ES-I3 (cell line): ENCODE results near the gene PTGDS.

Experiments used
- H3K36me3 ChIP-seq: 2 replicates; pipeline ENCODE4 v1.6.1; 2013; ENCODE audit warnings: mild to moderate bottlenecking, low read length, control low read depth, moderate library complexity; ENCODE audit not compliant: insufficient read depth
- H3K4me1 ChIP-seq: 2 replicates; pipeline ENCODE4 v1.6.1; 2013; ENCODE audit warnings: mild to moderate bottlenecking, control low read depth, low read length; ENCODE audit not compliant: insufficient read depth
- H3K9ac ChIP-seq: 2 replicates; pipeline ENCODE4 v1.6.1; 2013; ENCODE audit warnings: low read depth, mild to moderate bottlenecking, low read length, moderate library complexity
- H3K9me3 ChIP-seq: 2 replicates; pipeline ENCODE4 v1.6.1; 2013; ENCODE audit warnings: mild to moderate bottlenecking, low read length, moderate library complexity; ENCODE audit not compliant: control insufficient read depth, insufficient read depth

Gene PTGDS

DNA sequence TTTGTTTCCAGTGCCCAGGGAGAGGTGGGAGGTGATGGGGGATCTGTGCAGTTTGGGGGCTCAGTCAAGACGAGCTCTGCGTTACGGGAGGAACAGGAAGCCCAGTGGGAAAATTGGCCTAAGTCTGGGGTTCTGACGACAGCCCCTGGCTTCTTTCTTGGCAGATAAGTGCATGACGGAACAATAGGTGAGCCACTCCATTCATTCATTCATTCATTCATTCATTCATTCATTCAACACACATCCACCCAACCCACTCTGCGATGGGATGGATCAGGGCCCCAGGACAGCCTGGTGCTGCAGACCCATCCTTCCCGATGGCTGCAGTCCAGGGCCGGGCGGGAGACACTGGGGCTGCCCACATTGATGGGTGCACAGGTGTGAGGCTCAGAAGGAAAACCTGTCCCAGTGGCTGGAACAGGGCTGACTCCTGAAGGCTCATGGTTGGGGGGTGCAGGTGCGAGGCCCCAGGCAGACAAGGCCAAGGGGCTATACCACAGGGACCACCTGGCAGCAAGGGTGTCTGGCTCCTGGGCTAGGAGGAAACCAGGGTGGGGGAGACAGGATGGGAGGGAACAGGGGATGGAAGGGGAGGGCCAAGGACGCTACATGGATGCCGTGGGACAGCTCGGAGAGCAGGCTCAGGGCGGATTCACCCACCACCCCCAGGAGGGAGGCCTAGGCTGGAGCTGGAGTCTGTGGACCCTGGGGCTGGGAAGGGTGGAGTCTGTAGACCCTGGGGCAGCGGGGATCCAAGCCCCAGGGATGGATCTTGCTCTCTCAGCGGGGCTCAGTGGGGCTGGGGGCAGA is 3.6 kb downstream of the PTGDS start:
- H3K36me3 ChIP-seq, result no peaks in the 10 kb centered on the region
- H3K9ac ChIP-seq, result no peak overlapping the region
- no peaks in the 10 kb centered on the region for H3K9me3 ChIP-seq
- H3K4me1 ChIP-seq, result peaks cover 5% of the 10 kb centered on the region; the same call in 1 of the 2 replicates

DNA sequence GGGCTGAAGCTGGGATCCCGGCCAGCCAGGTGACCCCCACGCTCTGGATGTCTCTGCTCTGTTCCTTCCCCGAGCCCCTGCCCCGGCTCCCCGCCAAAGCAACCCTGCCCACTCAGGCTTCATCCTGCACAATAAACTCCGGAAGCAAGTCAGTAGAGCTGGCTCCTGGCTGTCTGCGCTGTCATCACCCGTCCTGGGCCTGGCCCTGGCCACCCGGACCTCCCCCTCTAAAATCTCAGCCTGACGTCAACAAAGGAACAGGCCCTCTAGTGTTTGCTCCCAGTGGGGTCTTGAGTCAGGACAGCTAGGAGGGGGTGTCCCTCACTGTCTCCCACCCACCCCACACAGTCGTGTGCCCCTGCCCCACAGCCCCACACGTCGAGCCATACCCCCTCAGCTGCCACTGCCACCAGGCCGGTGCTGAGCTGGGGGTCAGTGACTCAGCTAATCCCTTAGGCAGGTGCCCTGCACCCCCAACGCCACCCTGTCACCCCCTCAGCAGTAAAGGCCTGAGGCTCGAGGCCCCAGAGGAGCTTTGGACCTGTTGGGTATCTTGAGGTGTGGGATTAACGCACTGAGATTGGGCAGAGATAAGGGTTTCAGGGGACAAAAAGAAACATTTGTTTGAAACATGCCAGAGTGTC is 4.4 kb downstream of the PTGDS start:
- Histone ChIP-seq H3K9me3 (no peaks in the 10 kb centered on the region), H3K9ac (no peak overlapping the region), H3K4me1 (peaks cover 5% of the 10 kb centered on the region; the same call in 1 of the 2 replicates), H3K36me3 (no peaks in the 10 kb centered on the region)

DNA sequence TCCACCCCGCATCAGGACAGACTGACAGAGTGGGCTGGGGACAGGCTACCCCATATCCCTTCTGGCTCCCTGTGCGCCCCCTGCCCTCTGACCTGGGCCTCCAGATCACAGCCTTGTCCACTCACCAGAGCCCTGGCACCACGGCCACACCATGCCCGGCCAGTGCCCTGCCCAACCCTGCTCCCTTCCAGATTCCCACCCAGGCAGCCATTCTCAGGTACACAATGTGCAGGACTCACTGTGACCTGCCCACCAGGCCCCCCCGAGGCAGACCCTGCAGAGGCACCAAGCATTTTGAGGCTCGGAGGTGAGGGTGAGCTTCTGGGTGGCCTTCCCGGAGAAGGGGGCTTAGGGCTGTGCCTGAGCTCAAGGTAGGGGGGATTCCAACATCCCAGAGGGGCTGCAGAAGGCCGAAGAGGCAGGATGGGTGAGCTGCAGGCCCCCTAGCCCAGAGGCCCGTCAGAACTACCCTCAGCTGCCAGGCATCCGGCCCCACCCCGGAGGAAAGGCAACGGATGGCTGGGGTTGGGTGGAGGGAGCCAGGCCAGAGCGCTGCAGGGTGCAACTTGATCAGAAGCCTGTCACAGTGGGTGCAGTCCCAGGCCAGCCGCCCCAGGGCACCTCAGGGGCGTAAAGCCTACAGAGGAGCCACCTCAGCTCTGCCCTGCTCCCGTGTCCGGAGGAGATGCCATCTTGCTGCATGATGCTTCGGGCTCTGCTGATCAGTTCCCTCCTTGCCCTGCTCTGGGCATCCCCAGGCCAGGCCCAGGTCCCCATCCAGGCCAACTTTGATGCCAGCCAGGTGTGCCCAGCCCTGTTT is 5.1 kb downstream of the PTGDS start, which contains the start of gene LCNL1:
LCNL1 (plus strand) TSS at position 762 of the 820 bp plus-strand sequence. CDS start 594 bp downstream, outside the sequence.
- H3K9ac ChIP-seq, result no peak within 1 kb of the TSS
- H3K36me3 ChIP-seq, result no peaks in the 10 kb centered on the region
- no peaks in the 10 kb centered on the region for H3K9me3 ChIP-seq
- no peaks in the 10 kb centered on the region; the same call in 1 of the 2 replicates for H3K4me1 ChIP-seq

DNA sequence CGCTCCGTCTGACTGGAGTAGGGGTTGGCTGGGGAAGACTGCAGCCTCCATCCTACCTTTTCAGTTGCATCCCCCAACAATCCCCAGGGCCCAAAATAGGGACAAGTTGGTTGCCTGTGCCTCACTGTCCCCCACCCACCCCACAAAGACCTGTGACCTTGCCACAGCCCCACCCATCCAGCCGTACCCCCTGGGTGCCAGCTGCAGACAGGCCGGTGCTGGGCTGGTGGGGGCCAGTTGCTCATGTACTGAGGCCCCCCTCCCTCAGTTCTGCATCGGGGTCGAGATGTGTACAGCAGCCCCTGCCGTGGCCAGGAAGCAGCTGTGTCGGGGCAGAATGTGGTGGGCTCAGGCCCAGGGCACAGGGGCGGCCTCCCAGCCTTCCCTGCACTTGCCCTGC is 5.9 kb downstream of the PTGDS start:
- Histone ChIP-seq H3K36me3 (no peaks in the 10 kb centered on the region), H3K9me3 (no peaks in the 10 kb centered on the region), H3K4me1 (no peaks in the 10 kb centered on the region), H3K9ac (no peak overlapping the region)

DNA sequence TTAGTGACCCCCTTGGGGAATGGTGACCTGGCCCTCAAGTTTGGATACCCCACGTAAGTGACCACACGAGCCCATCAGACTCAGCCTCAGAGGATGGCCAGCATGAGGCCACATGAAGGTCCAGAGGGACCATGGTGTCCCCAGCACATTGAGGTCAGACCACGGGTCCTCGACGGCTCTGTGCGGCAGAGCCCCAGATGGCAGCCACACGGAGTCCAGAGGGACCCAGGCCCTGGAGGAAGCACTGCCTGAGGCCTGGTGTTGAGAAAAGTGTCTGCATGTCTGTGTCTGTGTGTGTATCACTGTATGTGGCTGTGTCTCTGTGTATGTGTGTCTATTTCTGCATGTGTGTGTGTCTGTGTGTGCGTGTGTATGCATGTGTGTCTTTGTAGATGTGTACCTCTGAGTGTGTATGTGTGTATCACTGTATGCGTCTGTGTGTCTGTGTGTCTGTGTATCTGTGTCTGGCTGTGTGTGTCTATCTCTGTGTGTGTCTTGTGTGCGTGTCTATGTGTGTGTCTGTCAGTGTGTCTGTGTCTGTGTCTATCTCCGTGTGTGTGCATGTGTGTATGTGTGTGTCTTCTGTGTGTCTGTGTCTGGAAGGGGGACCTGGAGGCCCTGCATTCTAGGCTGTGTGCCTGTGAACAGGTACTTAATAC is 6.5 kb downstream of the PTGDS start:
- no peak overlapping the region for H3K9ac ChIP-seq
- H3K4me1 ChIP-seq, result no peaks in the 10 kb centered on the region
- no peaks in the 10 kb centered on the region for H3K9me3 ChIP-seq
- H3K36me3 ChIP-seq, result no peaks in the 10 kb centered on the region

- no peaks in the 10 kb centered on the region for H3K4me1 ChIP-seq
- peak overlapping the region; percentile 47; the same call in 1 of the 2 replicates for H3K9ac ChIP-seq
- H3K36me3 ChIP-seq, result no peaks in the 10 kb centered on the region
- no peaks in the 10 kb centered on the region for H3K9me3 ChIP-seq
These were observed 7.2 kb downstream of the PTGDS start for GRCh38 chr9:136984464-136985026.

- Histone ChIP-seq H3K36me3 (no peaks in the 10 kb centered on the region), H3K9me3 (no peaks in the 10 kb centered on the region), H3K9ac (peak overlapping the region; percentile 47; the same call in 1 of the 2 replicates), H3K4me1 (no peaks in the 10 kb centered on the region)
These were observed 7.8 kb downstream of the PTGDS start for GRCh38 chr9:136985027-136985602.

DNA sequence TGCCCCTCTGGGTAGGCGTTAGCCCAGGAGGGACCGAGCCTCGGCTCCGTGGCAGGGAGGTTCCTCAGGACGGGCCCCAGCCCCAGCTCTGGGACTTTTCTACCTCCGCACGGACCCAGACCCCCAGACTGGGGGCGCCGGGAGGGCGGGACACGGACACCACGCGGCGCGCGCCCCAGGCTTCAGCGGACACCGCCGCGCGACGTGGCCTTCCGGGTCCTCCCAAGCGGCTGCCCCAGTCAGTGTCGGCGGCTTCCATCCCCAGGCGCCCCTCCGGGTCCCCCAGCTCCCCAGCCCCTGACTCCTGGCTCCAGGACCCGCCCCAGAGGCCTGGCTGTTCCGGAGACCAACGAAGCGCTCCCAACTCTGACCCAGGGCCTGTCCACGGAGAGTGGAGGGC is 8.5 kb downstream of the PTGDS start:
- Histone ChIP-seq H3K4me1 (no peaks in the 10 kb centered on the region), H3K9ac (peak overlapping the region; percentile 33; the same call in 1 of the 2 replicates), H3K36me3 (no peaks in the 10 kb centered on the region), H3K9me3 (peaks cover 4% of the 10 kb centered on the region; the same call in 1 of the 2 replicates)

DNA sequence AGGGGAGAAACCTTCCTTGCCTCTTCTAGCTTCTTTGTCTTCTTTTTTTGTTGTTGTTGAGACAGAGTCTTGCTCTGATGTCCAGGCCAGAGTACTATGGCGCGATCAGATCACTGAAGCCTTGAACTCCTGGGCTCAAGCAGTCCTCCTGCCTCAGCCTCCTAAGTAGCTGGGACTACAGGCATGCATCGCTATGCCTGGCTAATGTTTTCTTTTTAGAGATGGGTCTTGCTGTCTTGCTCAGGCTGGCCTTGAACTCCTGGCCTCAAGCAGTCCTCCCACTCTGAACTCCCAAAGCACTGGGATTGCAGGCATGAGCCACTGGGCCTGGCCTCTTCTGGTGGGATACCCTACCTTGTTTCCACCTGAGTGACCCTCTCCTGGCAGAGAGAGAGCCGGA is 11.6 kb downstream of the PTGDS start:
- no peak overlapping the region for H3K9ac ChIP-seq
- H3K4me1 ChIP-seq, result no peaks in the 10 kb centered on the region
- H3K9me3 ChIP-seq, result peaks cover 4% of the 10 kb centered on the region; the same call in 1 of the 2 replicates
- no peaks in the 10 kb centered on the region for H3K36me3 ChIP-seq

DNA sequence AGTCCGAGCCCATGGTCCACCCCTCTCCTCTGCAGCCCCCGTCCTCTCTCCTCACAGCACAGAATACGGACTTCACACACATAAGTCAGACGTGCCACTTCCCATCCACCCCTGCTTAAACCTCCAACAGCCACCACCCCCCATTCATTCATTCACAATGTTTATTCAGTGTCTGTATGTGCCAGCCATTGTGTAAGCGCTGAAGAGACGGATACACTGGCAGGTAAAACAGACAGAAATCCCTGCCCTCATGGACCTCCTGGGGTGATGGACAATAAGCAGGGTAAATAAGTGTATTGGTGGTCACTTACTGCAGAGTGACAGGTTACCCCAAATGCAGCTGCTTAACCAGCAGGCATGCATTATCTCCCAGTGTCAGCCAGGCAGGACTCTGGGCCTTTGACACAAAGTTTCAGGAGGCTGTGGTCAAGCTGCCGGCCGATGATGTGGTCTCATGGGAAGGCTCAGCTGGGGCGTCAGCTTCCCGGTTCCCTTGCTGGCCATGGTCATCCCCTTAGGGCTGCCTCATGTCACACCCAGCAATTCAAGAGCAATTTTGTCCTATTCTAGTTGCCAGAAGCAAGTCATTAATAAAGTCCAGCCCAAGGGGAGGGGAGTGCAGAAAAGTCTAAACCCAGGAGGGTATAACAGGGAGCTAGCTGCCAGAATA is 13.1 kb downstream of the PTGDS start:
- no peaks in the 10 kb centered on the region for H3K36me3 ChIP-seq
- peaks cover 4% of the 10 kb centered on the region; the same call in 1 of the 2 replicates for H3K9me3 ChIP-seq
- no peak overlapping the region for H3K9ac ChIP-seq
- H3K4me1 ChIP-seq, result no peaks in the 10 kb centered on the region

DNA sequence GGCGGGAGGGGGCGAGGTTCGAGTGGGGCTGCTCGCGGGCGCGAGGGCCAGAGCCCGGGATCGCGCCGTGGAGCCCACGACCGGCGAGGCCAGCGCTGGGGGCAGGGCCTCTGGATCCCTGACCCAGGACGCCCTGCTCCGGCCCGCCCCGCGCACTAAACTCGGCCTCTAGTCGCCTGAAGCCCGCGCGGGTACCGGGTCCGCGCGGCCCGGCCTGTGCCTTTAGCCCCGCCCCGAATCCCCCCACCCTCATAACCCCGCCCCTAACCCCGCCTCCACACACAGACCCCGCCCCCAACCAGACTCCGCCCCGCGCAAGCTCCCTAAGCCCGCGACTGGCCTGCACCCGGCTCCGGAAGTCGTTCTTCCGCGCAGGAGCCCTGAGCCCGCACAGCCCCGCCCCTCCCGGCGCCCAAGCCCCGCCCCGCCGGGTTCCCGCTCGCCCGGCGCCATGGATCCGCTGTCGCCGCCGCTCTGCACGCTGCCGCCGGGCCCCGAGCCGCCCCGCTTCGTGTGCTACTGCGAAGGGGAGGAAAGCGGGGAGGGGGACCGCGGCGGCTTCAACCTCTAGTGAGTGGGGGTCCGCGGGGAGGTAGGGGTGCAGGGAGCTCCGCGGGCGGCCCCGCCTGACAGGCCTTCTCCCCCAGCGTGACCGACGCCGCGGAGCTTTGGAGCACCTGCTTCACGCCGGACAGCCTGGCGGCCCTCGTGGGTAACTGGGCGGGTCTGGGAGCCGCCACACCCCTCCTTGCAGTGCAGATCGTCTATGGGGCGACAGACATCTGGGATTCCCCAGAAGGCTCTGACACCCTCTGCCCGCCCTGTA is 14.9 kb downstream of the PTGDS start, which contains the start of gene PAXX:
PAXX (plus strand) TSS at position 430 of the 826 bp plus-strand sequence; CDS start at position 452, 22 bp downstream.
- peaks cover 2% of the 10 kb centered on the region; the same call in 1 of the 2 replicates for H3K4me1 ChIP-seq
- H3K9ac ChIP-seq, result peak within 1 kb of the TSS; percentile 89
- peaks cover 4% of the 10 kb centered on the region; the same call in 1 of the 2 replicates for H3K9me3 ChIP-seq
- H3K36me3 ChIP-seq, result no peaks in the 10 kb centered on the region

DNA sequence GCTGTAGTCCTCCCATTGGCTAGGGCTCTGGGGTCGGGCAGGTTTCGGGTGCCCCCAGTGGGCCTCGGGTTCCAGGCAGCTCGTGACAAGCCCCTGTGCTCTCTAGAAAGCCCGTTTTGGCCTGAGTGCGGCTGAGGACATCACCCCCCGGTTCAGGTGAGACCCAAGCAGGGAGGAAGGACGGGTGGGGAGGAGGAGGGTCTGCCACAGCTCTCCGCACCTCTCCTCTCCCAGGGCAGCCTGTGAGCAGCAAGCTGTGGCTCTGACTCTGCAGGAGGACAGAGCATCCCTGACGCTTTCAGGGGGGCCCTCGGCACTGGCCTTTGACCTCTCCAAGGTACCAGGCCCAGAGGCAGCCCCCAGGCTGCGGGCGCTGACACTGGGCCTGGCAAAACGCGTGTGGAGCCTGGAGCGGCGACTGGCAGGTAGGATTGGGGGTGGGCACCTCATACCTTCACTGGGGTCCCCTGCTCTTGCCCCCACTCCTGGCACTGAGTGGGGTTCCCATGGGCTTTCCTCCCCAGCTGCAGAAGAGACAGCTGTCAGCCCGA is 15.6 kb downstream of the PTGDS start:
- H3K4me1 ChIP-seq, result peaks cover 4% of the 10 kb centered on the region; the same call in 1 of the 2 replicates
- no peaks in the 10 kb centered on the region for H3K36me3 ChIP-seq
- H3K9ac ChIP-seq, result peak overlapping the region; percentile 89
- peaks cover 4% of the 10 kb centered on the region; the same call in 1 of the 2 replicates for H3K9me3 ChIP-seq
